Uterus (tissue), 2 donors: Measurements from ENCODE around the gene POLR3E.

Source experiments
- CTCF ChIP-seq, 4 experiments: fragments of 200-600 bp in 2 of 4; fragments of 450-650 bp in 2 of 4; sonication (generic) in 2 of 4; IDR thresholded peaks; one replicate each; pipeline ENCODE4 v1.5.1; 2016 to 2019; ENCODE audit warnings: antibody characterized with exemption in 4 of 4, mild to moderate bottlenecking in 2 of 4, moderate library complexity in 1 of 4
- POLR2A ChIP-seq, 2 donors: fragments of 450-650 bp; IDR thresholded peaks; one replicate each; pipeline ENCODE4 v1.6.1; 2016; ENCODE audit warnings: antibody characterized with exemption in 2 of 2, mild to moderate bottlenecking in 1 of 2, moderate library complexity in 1 of 2

- TF ChIP-seq CTCF (IDR thresholded peaks at IDR 0.05) (no peak), POLR2A (IDR thresholded peaks at IDR 0.05) (no peak)
These were observed 58.3 kb downstream of the POLR3E start for GRCh38 chr16:22355487-22355908.
